ENCODE results near the gene DNM3. TPM values are rescaled to one million over a fixed set of nuclear protein-coding genes. Genes with fewer than 3 reads are reported as not detected.

DNM3 gene
- total RNA-seq, 1 experiment from 2014 or later = 2.7 TPM

DNA sequence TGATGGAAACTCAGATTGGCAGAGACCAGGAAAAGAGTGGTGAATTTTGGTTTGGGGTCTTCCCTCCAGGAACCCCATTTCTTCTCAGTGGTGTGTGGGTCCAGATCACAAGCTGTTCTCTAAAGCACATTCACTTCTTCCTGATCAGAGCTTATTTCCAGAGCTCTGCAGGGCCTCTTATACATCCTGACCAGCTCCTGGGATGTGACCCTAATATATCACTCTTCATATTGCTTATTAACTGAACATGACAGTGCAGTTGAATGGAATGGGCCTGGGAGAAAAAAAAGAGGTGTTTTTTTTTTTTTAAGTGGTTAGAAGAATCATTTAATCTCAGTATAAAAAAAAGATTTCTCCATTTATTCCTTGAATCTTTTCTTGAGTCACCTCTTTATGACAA lies 29.6 kb upstream of the DNM3 start:
- H3K56ac ChIP-seq (ENCODE audit: insufficient read length, low read depth, low read length) = no peak overlapping the region
- H2BK20ac ChIP-seq (ENCODE audit: low read depth, low read length, poor library complexity, severe bottlenecking) = no peak overlapping the region
- H3T11ph ChIP-seq (ENCODE audit: low read length) = no peak overlapping the region

More for the DNA sequence above, 29.6 kb upstream of the DNM3 start:
- Histone ChIP-seq H2BK120ac (ENCODE audit: low read depth, low read length, poor library complexity, severe bottlenecking) (no peak overlapping the region), H3K27me3 (ENCODE audit: insufficient read depth, low read length) (no peaks in the 10 kb centered on the region), H2AK5ac (ENCODE audit: insufficient read length, low read length) (no peak overlapping the region), H4K91ac (ENCODE audit: insufficient read length, low read depth, low read length) (no peak overlapping the region), H3K4me2 (ENCODE audit: insufficient read depth, insufficient read length, low read length) (no peak overlapping the region), H4K8ac (replicated peaks; ENCODE audit: insufficient read length, low read depth, low read length) (no peak overlapping the region), H2BK15ac (ENCODE audit: low read depth, low read length) (no peak overlapping the region), H3K14ac (ENCODE audit: insufficient read depth, low read length) (no peak overlapping the region), H3K23me2 (ENCODE audit: insufficient read length, low read depth, low read length, poor library complexity, severe bottlenecking) (no peaks in the 10 kb centered on the region), H3K79me1 (ENCODE audit: insufficient read depth, low read depth, low read length, poor library complexity, severe bottlenecking) (no peaks in the 10 kb centered on the region), H2AFZ (ENCODE audit: low read length) (no peak overlapping the region), H3K27ac (ENCODE audit: insufficient read length, low read depth, low read length) (no peak overlapping the region), H4K20me1 (ENCODE audit: control insufficient read depth, insufficient read depth, insufficient read length) (no peaks in the 10 kb centered on the region), H3K18ac (ENCODE audit: insufficient read length, low read depth, low read length) (no peak overlapping the region), H3K9me3 (ENCODE audit: control insufficient read depth, low read depth, low read length) (no peaks in the 10 kb centered on the region), H3K9ac (ENCODE audit: extremely low read depth, insufficient read length, low read length) (no peak overlapping the region), H3K23ac (ENCODE audit: insufficient read length, low read depth, low read length) (no peak overlapping the region), H3K4ac (ENCODE audit: low read depth, low read length) (no peak overlapping the region), H3K79me2 (ENCODE audit: insufficient read depth, low read length) (no peaks in the 10 kb centered on the region), H3K4me1 (ENCODE audit: insufficient read depth, low read length) (no peaks in the 10 kb centered on the region; the same call in 1 of the 2 replicates), H2BK5ac (ENCODE audit: insufficient read length, low read length) (no peak overlapping the region), H2BK12ac (ENCODE audit: insufficient read length, low read depth, low read length) (no peak overlapping the region), H4K5ac (ENCODE audit: insufficient read length, low read depth, low read length) (no peak overlapping the region)
- Mint-ChIP-seq H3K9me3 (no peaks in the 10 kb centered on the region), H3K36me3 (ENCODE audit: insufficient read depth in 1 of 3, low read depth in 3 of 3) (no peaks in the 10 kb centered on the region), H3K4me1 (peaks cover 16 to 25% of the 10 kb centered on the region in 2 experiments), H3K27me3 (ENCODE audit: low read depth) (no peaks in the 10 kb centered on the region), H3K27ac (no peak overlapping the region), H3K4me3 (no peak overlapping the region)
- TF ChIP-seq, protein P1, sequence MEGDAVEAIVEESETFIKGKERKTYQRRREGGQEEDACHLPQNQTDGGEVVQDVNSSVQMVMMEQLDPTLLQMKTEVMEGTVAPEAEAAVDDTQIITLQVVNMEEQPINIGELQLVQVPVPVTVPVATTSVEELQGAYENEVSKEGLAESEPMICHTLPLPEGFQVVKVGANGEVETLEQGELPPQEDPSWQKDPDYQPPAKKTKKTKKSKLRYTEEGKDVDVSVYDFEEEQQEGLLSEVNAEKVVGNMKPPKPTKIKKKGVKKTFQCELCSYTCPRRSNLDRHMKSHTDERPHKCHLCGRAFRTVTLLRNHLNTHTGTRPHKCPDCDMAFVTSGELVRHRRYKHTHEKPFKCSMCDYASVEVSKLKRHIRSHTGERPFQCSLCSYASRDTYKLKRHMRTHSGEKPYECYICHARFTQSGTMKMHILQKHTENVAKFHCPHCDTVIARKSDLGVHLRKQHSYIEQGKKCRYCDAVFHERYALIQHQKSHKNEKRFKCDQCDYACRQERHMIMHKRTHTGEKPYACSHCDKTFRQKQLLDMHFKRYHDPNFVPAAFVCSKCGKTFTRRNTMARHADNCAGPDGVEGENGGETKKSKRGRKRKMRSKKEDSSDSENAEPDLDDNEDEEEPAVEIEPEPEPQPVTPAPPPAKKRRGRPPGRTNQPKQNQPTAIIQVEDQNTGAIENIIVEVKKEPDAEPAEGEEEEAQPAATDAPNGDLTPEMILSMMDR (conservative IDR thresholded peaks at IDR 0.05) = no peak
- no peak for DNase-seq
